Spleen (tissue), 7 donors: ENCODE results near the gene MS4A18.
"Not testable (repeated sequence)": the region's sequence is repeated elsewhere in the genome, so short reads cannot be mapped to it uniquely, and the experiment has no call there.

Experiments used
- CTCF ChIP-seq, 11 experiments: fragments of 200-600 bp in 7 of 11; fragments of 450-650 bp in 4 of 11; sonication (generic) in 4 of 11; IDR thresholded peaks in 8 of 11; conservative IDR thresholded peaks in 3 of 11; 1 replicate in 7 of 11; 2 replicates in 4 of 11; pipeline versions ENCODE4 v1.4.0 to v1.8.0; 2016 to 2021; ENCODE audit warnings: antibody characterized with exemption in 11 of 11, inconsistent platforms in 4 of 11, mild to moderate bottlenecking in 1 of 11
- POLR2AphosphoS5 ChIP-seq, 3 donors: sonication (generic); formaldehyde crosslinking; IDR thresholded peaks; one replicate each; pipeline ENCODE4 v1.5.1; 2017; ENCODE audit warnings: antibody characterized with exemption in 3 of 3
- donor health status: DM: no; HTN: no; CAD: no; lungs with moderate emphysema.
- donor health status: DM: no; HTN: no; CAD: no.
- donor health status: DM: no; HTN: no; CAD: no.

GRCh38 chr11:60678231-60678630, 46.3 kb upstream of the MS4A18 start:
- not testable (repeated sequence) for TF ChIP-seq CTCF (IDR thresholded peaks at IDR 0.05 in 8 of 11, conservative IDR thresholded peaks at IDR 0.05 in 3 of 11); POLR2AphosphoS5 (IDR thresholded peaks at IDR 0.05)
